Measurements from ENCODE around the gene MYO16.

DNA sequence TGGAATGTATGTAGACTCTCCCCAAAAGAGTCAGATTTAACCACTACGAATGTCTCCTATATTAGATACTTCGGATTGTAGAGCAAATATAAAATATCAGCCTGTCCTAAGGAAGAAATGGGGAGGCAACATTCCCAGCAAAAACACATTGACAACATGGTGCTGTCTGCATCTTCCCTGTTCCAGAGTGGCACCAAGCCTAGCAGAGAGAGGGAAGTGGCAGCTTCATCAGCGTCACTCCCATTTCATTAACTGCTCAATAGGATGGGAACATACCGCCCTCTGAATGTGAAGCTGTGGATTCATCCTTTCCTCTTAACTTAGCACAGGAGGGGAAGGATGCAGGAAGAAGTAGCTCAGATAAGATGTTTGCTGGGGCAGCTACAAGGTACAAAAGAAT lies 45.4 kb downstream of the MYO16 start:
- TF ChIP-seq, protein P1, sequence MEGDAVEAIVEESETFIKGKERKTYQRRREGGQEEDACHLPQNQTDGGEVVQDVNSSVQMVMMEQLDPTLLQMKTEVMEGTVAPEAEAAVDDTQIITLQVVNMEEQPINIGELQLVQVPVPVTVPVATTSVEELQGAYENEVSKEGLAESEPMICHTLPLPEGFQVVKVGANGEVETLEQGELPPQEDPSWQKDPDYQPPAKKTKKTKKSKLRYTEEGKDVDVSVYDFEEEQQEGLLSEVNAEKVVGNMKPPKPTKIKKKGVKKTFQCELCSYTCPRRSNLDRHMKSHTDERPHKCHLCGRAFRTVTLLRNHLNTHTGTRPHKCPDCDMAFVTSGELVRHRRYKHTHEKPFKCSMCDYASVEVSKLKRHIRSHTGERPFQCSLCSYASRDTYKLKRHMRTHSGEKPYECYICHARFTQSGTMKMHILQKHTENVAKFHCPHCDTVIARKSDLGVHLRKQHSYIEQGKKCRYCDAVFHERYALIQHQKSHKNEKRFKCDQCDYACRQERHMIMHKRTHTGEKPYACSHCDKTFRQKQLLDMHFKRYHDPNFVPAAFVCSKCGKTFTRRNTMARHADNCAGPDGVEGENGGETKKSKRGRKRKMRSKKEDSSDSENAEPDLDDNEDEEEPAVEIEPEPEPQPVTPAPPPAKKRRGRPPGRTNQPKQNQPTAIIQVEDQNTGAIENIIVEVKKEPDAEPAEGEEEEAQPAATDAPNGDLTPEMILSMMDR (IDR thresholded peaks at IDR 0.05) = no peak
- no peak for TF ChIP-seq POLR2A (IDR thresholded peaks at IDR 0.05)
